H9 (cell line): ENCODE results near the gene DDX1. TPM values are rescaled to one million over a fixed set of nuclear protein-coding genes. Genes with fewer than 3 reads are reported as not detected.

Experiments used
- DNase-seq: peaks from one replicate; pipeline ENCODE4 v3.0.0-alpha.2; 2017
- H2AFZ ChIP-seq: one replicate; pipeline ENCODE4 v1.6.1; 2013; ENCODE audit warnings: mild to moderate bottlenecking, low read length, control low read depth, moderate library complexity
- H2AK5ac ChIP-seq: 2 replicates; pipeline ENCODE4 v1.6.1; 2013; ENCODE audit warnings: low read length, control low read depth, mixed read lengths; ENCODE audit not compliant: insufficient read length
- H2BK120ac ChIP-seq: one replicate; pipeline ENCODE4 v1.6.1; 2013; ENCODE audit warnings: low read depth, mild to moderate bottlenecking, low read length, control low read depth, inconsistent platforms; ENCODE audit not compliant: poor library complexity, severe bottlenecking
- H2BK12ac ChIP-seq: 2 replicates; pipeline ENCODE4 v1.6.1; 2013; ENCODE audit warnings: low read length, control low read depth, mixed read lengths, low read depth; ENCODE audit not compliant: insufficient read length
- H2BK15ac ChIP-seq: 2 replicates; pipeline ENCODE4 v1.6.1; 2013; ENCODE audit warnings: low read depth, low read length, control low read depth
- H2BK20ac ChIP-seq: one replicate; pipeline ENCODE4 v1.6.1; 2013; ENCODE audit warnings: low read depth, mild to moderate bottlenecking, low read length, control low read depth, inconsistent platforms; ENCODE audit not compliant: poor library complexity, severe bottlenecking
- H2BK5ac ChIP-seq: 2 replicates; pipeline ENCODE4 v1.6.1; 2013; ENCODE audit warnings: low read length, control low read depth, mixed read lengths; ENCODE audit not compliant: insufficient read length
- H3K14ac ChIP-seq: 2 replicates; pipeline ENCODE4 v1.6.1; 2013; ENCODE audit warnings: low read length, control low read depth; ENCODE audit not compliant: insufficient read depth
- H3K18ac ChIP-seq: 2 replicates; pipeline ENCODE4 v1.6.1; 2013; ENCODE audit warnings: low read depth, mild to moderate bottlenecking, mixed read lengths, low read length, control low read depth; ENCODE audit not compliant: insufficient read length
- H3K23ac ChIP-seq: 2 replicates; pipeline ENCODE4 v1.6.1; 2013; ENCODE audit warnings: low read length, control low read depth, mixed read lengths, low read depth; ENCODE audit not compliant: insufficient read length
- H3K23me2 ChIP-seq: 2 replicates; pipeline ENCODE4 v1.6.1; 2013; ENCODE audit warnings: low read depth, mild to moderate bottlenecking, mixed read lengths, low read length, control low read depth; ENCODE audit not compliant: insufficient read length, poor library complexity, severe bottlenecking
- H3K27ac ChIP-seq: 2 replicates; pipeline ENCODE4 v1.5.1; 2013; ENCODE audit warnings: low read length, control low read depth, mixed read lengths, low read depth; ENCODE audit not compliant: insufficient read length
- H3K27me3 ChIP-seq: 2 replicates; pipeline ENCODE4 v1.6.1; 2013; ENCODE audit warnings: low read length, control low read depth, inconsistent platforms; ENCODE audit not compliant: insufficient read depth
- H3K4ac ChIP-seq: 2 replicates; pipeline ENCODE4 v1.6.1; 2013; ENCODE audit warnings: low read depth, mild to moderate bottlenecking, control low read depth, inconsistent platforms, low read length, moderate library complexity
- H3K4me1 ChIP-seq: 2 replicates; pipeline ENCODE4 v1.6.1; 2013; ENCODE audit warnings: low read length, control low read depth, inconsistent platforms; ENCODE audit not compliant: insufficient read depth
- H3K4me2 ChIP-seq: 2 replicates; pipeline ENCODE4 v1.6.1; 2013; ENCODE audit warnings: low read length, control low read depth, mixed read lengths; ENCODE audit not compliant: insufficient read length, insufficient read depth
- H3K56ac ChIP-seq: 2 replicates; pipeline ENCODE4 v1.6.1; 2013; ENCODE audit warnings: low read depth, mild to moderate bottlenecking, mixed read lengths, low read length, control low read depth; ENCODE audit not compliant: insufficient read length
- H3K79me1 ChIP-seq: 2 replicates; pipeline ENCODE4 v1.6.1; 2013; ENCODE audit warnings: low read depth, mild to moderate bottlenecking, moderate library complexity, low read length, control low read depth, inconsistent platforms; ENCODE audit not compliant: insufficient read depth, poor library complexity, severe bottlenecking
- H3K79me2 ChIP-seq: 2 replicates; pipeline ENCODE4 v1.6.1; 2013; ENCODE audit warnings: low read length, control low read depth, inconsistent platforms; ENCODE audit not compliant: insufficient read depth
- H3K9ac ChIP-seq: 2 replicates; pipeline ENCODE4 v1.6.1; 2013; ENCODE audit warnings: low read length, control low read depth, mixed read lengths; ENCODE audit not compliant: insufficient read length; ENCODE audit errors: extremely low read depth
- H3K9me3 ChIP-seq: one replicate; pipeline ENCODE4 v1.6.1; 2013; ENCODE audit warnings: low read depth, low read length, inconsistent platforms; ENCODE audit not compliant: control insufficient read depth
- H3T11ph ChIP-seq: one replicate; pipeline ENCODE4 v1.6.1; 2013; ENCODE audit warnings: mild to moderate bottlenecking, low read length, control low read depth, inconsistent platforms
- H4K20me1 ChIP-seq: one replicate; pipeline ENCODE4 v1.6.1; 2013; ENCODE audit not compliant: control insufficient read depth, insufficient read length, insufficient read depth
- H4K5ac ChIP-seq: 2 replicates; pipeline ENCODE4 v1.6.1; 2013; ENCODE audit warnings: low read depth, mild to moderate bottlenecking, mixed read lengths, low read length, control low read depth; ENCODE audit not compliant: insufficient read length
- H4K8ac ChIP-seq: replicated peaks from 2 replicates; pipeline ENCODE4 v1.6.1; 2013; ENCODE audit warnings: low read length, control low read depth, mixed read lengths, low read depth; ENCODE audit not compliant: insufficient read length
- H4K91ac ChIP-seq: 2 replicates; pipeline ENCODE4 v1.6.1; 2013; ENCODE audit warnings: low read depth, mild to moderate bottlenecking, moderate library complexity, mixed read lengths, low read length, control low read depth; ENCODE audit not compliant: insufficient read length
- H3K27ac Mint-ChIP-seq, 3 experiments: 2 replicates in 2 of 3; 3 replicates in 1 of 3; pipeline ENCODE4 v1.8.0; 2020 to 2021; ENCODE audit warnings: mixed read lengths in 3 of 3, mild to moderate bottlenecking in 1 of 3, moderate library complexity in 1 of 3
- H3K27me3 Mint-ChIP-seq: 2 replicates; pipeline ENCODE4 v1.8.0; 2021; ENCODE audit warnings: low read depth, mild to moderate bottlenecking, moderate library complexity, mixed read lengths
- H3K36me3 Mint-ChIP-seq, 3 experiments: 2 replicates in 2 of 3; 3 replicates in 1 of 3; pipeline ENCODE4 v1.8.0; 2020 to 2021; ENCODE audit warnings: low read depth in 3 of 3, mixed read lengths in 3 of 3; ENCODE audit not compliant: insufficient read depth in 1 of 3
- H3K4me1 Mint-ChIP-seq, 2 experiments: 2 replicates each; pipeline ENCODE4 v1.8.0; 2020; ENCODE audit warnings: mixed read lengths in 2 of 2
- H3K4me3 Mint-ChIP-seq, 2 experiments: 2 replicates in 1 of 2; 3 replicates in 1 of 2; pipeline ENCODE4 v1.8.0; 2020 to 2021; ENCODE audit warnings: mild to moderate bottlenecking in 2 of 2, mixed read lengths in 2 of 2, moderate library complexity in 1 of 2
- H3K9me3 Mint-ChIP-seq, 2 experiments: 2 replicates in 1 of 2; 3 replicates in 1 of 2; pipeline ENCODE4 v1.8.0; 2020; ENCODE audit warnings: mild to moderate bottlenecking in 2 of 2, mixed read lengths in 2 of 2, moderate library complexity in 1 of 2
- WGBS: extraction: QIAGEN DNeasy Blood & Tissue Kit; methylation state at CpG from one replicate; pipeline ENCODE4 v1.1.7; 2013; ENCODE audit warnings: missing lambda C conversion rate, low lambda C conversion rate, mixed read lengths; ENCODE audit not compliant: insufficient read length; ENCODE audit errors: extremely low coverage; 5-methylcytosine and 5-hydroxymethylcytosine counted together
- total RNA-seq: library from RNA; stranded (reverse); gene quantifications from 2 replicates; pipeline ENCODE4 v1.2.1, GENCODE V29; 2021
- TF ChIP-seq, protein P1 (sequence below): fragments of 200-600 bp; sonication (generic); conservative IDR thresholded peaks from 3 replicates; pipeline ENCODE4 v1.8.0; 2021; ENCODE audit warnings: antibody characterized with exemption, mild to moderate bottlenecking

The DDX1 gene
- total RNA-seq, 1 experiment from 2014 or later: 120 TPM

GRCh38 chr2:15623481-15623796 is 31.8 kb downstream of the DDX1 start:
- no peaks in the 10 kb centered on the region for H3K9me3 Mint-ChIP-seq
- Histone ChIP-seq H3K4me1 (no peaks in the 10 kb centered on the region), H4K8ac (no peak overlapping the region), H3T11ph (no peak overlapping the region), H2BK15ac (no peak overlapping the region), H2AFZ (no peak overlapping the region), H3K79me1 (no peaks in the 10 kb centered on the region), H3K14ac (no peak overlapping the region), H4K20me1 (no peaks in the 10 kb centered on the region), H3K79me2 (no peaks in the 10 kb centered on the region), H3K23ac (no peak overlapping the region), H3K27ac (no peak overlapping the region), H3K27me3 (no peaks in the 10 kb centered on the region), H2BK120ac (no peak overlapping the region), H3K9me3 (no peaks in the 10 kb centered on the region), H3K9ac (no peak overlapping the region), H2AK5ac (no peak overlapping the region), H2BK20ac (no peak overlapping the region), H3K18ac (no peak overlapping the region), H4K91ac (no peak overlapping the region), H4K5ac (no peak overlapping the region), H2BK5ac (no peak overlapping the region), H2BK12ac (no peak overlapping the region), H3K4ac (no peak overlapping the region), H3K56ac (no peak overlapping the region), H3K23me2 (no peaks in the 10 kb centered on the region), H3K4me2 (no peak overlapping the region)
- TF ChIP-seq, protein P1, sequence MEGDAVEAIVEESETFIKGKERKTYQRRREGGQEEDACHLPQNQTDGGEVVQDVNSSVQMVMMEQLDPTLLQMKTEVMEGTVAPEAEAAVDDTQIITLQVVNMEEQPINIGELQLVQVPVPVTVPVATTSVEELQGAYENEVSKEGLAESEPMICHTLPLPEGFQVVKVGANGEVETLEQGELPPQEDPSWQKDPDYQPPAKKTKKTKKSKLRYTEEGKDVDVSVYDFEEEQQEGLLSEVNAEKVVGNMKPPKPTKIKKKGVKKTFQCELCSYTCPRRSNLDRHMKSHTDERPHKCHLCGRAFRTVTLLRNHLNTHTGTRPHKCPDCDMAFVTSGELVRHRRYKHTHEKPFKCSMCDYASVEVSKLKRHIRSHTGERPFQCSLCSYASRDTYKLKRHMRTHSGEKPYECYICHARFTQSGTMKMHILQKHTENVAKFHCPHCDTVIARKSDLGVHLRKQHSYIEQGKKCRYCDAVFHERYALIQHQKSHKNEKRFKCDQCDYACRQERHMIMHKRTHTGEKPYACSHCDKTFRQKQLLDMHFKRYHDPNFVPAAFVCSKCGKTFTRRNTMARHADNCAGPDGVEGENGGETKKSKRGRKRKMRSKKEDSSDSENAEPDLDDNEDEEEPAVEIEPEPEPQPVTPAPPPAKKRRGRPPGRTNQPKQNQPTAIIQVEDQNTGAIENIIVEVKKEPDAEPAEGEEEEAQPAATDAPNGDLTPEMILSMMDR: no peak
- H3K4me1 Mint-ChIP-seq: no peaks in the 10 kb centered on the region
- no peak for DNase-seq
- no CpG with 5 or more reads among the region's 2 CpGs for WGBS
- no peaks in the 10 kb centered on the region for H3K27me3 Mint-ChIP-seq
- H3K27ac Mint-ChIP-seq: no peak overlapping the region
- no peak overlapping the region for H3K4me3 Mint-ChIP-seq
- H3K36me3 Mint-ChIP-seq: peaks cover 30 to 69% (median 64%) of the 10 kb centered on the region in 3 experiments; a peak in 6 of 7 replicates
